ENCODE data around the gene FAM20A. TPM values are rescaled to one million over a fixed set of nuclear protein-coding genes. Genes with fewer than 3 reads are reported as not detected.

Gene FAM20A
- total RNA-seq, 1 donor from 2014 or later: 0.37 TPM

DNA sequence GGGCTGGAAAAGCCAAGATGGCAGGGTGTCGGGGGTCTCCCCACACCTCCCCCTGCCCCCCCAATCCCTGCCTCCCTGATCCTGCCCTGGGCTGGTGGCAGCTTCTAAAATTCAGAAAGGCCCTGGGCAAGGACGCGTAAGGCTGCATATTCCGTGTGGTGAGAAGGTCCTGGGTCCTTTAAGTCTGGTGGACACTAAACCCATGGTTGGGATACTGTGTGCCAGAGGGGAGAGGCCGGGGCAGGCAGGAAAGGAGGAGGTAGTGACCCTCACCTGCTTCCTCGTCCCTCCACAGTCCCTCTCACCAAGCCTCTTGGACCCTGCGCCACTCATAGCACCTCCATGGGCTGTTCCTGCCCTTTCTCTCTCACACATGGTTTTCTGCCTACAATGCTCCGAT, 60.2 kb downstream of the FAM20A start:
- Mint-ChIP-seq H3K4me1 (ENCODE audit: low read depth, unreplicated experiment) (peaks cover 20% of the 10 kb centered on the region), H3K4me3 (ENCODE audit: unreplicated experiment) (no peak overlapping the region), H3K27ac (ENCODE audit: unreplicated experiment) (no peak overlapping the region), H3K9me3 (ENCODE audit: unreplicated experiment) (peaks cover 9% of the 10 kb centered on the region), H3K36me3 (ENCODE audit: unreplicated experiment) (peaks cover under 1% of the 10 kb centered on the region), H3K27me3 (ENCODE audit: unreplicated experiment) (peaks cover 1% of the 10 kb centered on the region)
- no peak for DNase-seq
- TF ChIP-seq CTCF (IDR thresholded peaks at IDR 0.05; ENCODE audit: partially characterized antibody, unreplicated experiment): no peak

DNA sequence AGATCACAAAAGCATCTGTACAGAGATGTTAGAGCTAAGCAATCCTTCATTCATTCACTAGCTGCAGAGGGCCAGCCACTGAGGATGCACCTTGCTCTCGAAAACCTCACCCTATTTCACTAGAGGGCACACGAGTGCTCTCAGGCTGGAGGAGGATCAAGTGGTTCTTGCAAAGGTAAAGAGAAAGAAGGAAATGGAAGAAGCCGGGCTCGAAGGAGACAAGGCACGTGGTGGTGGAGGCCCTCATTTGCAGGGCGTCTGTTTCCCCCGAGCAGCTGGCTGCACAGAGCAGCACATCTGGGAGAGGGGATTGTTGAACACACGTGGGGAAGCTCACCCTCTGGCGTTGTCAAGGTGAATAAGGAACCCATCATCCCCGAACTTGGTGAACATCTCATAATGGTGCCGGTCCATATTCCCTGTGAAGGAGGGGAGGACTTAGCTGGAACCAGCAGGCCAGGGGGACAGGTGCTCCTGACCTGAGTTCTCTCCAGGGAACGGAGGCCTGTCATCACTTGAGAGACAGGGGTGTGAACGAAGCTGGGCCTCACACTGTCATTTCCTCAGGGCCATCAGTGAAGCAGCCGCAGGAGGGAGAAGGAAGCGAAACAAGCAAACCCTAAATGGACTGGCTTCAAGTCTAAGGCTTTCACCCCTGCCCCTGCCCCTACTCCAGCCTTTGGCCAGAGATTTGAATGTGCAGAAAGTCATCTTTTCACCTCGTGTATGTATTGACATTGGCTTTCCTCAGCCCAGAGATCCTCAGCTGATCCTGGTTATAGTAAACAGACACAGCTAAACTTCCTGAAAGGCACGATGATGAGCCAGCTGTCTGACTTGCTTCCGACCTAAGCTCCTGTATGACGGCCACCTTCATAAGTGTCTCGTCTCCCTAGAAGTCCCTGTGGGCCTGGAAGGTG, 61.4 kb downstream of the FAM20A start:
- H3K4me3 Mint-ChIP-seq (ENCODE audit: unreplicated experiment): no peak overlapping the region

DNA sequence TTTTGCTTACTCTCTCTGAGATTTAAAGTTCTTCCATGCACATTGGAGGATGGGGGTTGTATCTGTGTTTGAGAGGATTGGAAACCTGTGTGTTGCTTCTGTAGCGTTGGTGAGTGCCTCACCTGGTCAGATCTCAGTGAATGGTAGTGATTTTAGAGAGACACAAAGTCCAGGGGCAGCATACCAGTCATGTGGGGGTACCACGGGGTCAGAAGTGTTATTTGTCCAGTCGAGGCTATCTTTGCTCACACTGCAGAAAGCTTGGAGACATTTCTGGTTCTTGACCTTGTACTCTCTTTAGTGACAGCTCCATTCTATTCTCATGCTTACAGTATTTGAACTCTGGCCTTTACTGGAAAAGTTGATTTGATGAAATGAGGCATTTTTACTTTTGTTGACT, 65.2 kb downstream of the FAM20A start:
- Mint-ChIP-seq H3K27me3 (ENCODE audit: unreplicated experiment) (no peaks in the 10 kb centered on the region), H3K9me3 (ENCODE audit: unreplicated experiment) (peaks cover 7% of the 10 kb centered on the region), H3K4me1 (ENCODE audit: low read depth, unreplicated experiment) (peaks cover 9% of the 10 kb centered on the region), H3K4me3 (ENCODE audit: unreplicated experiment) (no peak overlapping the region), H3K36me3 (ENCODE audit: unreplicated experiment) (peaks cover 5% of the 10 kb centered on the region), H3K27ac (ENCODE audit: unreplicated experiment) (no peak overlapping the region)
- no peak for DNase-seq
- TF ChIP-seq CTCF (IDR thresholded peaks at IDR 0.05; ENCODE audit: partially characterized antibody, unreplicated experiment): no peak

More for the DNA sequence above, 61.4 kb downstream of the FAM20A start:
- Mint-ChIP-seq H3K27ac (ENCODE audit: unreplicated experiment) (no peak overlapping the region), H3K36me3 (ENCODE audit: unreplicated experiment) (peaks cover 5% of the 10 kb centered on the region), H3K4me1 (ENCODE audit: low read depth, unreplicated experiment) (peaks cover 23% of the 10 kb centered on the region), H3K9me3 (ENCODE audit: unreplicated experiment) (peaks cover 11% of the 10 kb centered on the region), H3K27me3 (ENCODE audit: unreplicated experiment) (peaks cover 1% of the 10 kb centered on the region)
- no peak for TF ChIP-seq CTCF (IDR thresholded peaks at IDR 0.05; ENCODE audit: partially characterized antibody, unreplicated experiment)
- no peak for DNase-seq

GRCh38 chr17:68534695-68535088, 66.5 kb downstream of the FAM20A start:
- H3K27me3 Mint-ChIP-seq (ENCODE audit: unreplicated experiment): no peaks in the 10 kb centered on the region
- no peak overlapping the region for H3K4me3 Mint-ChIP-seq (ENCODE audit: unreplicated experiment)
- H3K4me1 Mint-ChIP-seq (ENCODE audit: low read depth, unreplicated experiment): peaks cover 9% of the 10 kb centered on the region
- H3K9me3 Mint-ChIP-seq (ENCODE audit: unreplicated experiment): peaks cover 7% of the 10 kb centered on the region
- H3K27ac Mint-ChIP-seq (ENCODE audit: unreplicated experiment): no peak overlapping the region
- no peak for TF ChIP-seq CTCF (IDR thresholded peaks at IDR 0.05; ENCODE audit: partially characterized antibody, unreplicated experiment)
- peaks cover 5% of the 10 kb centered on the region for H3K36me3 Mint-ChIP-seq (ENCODE audit: unreplicated experiment)
- no peak for DNase-seq

Data from glutamatergic neuron (in vitro differentiated cells).